Nephron (organoid): Measurements from ENCODE around the gene LZTFL1.

Experiments
- H3K27ac Mint-ChIP-seq, 3 experiments: 2 replicates each; pipeline ENCODE4 v1.8.0; 2020; ENCODE audit warnings: mixed read lengths in 3 of 3, mild to moderate bottlenecking in 2 of 3, moderate library complexity in 1 of 3
- H3K27me3 Mint-ChIP-seq: 2 replicates; pipeline ENCODE4 v1.8.0; 2021; ENCODE audit warnings: low read depth, mild to moderate bottlenecking, moderate library complexity, mixed read lengths
- H3K36me3 Mint-ChIP-seq: 2 replicates; pipeline ENCODE4 v1.8.0; 2020; ENCODE audit warnings: low read depth, mixed read lengths
- H3K4me1 Mint-ChIP-seq: 2 replicates; pipeline ENCODE4 v1.8.0; 2020; ENCODE audit warnings: mixed read lengths
- H3K4me3 Mint-ChIP-seq, 3 experiments: 2 replicates each; pipeline ENCODE4 v1.8.0; 2020; ENCODE audit warnings: mild to moderate bottlenecking in 3 of 3, mixed read lengths in 3 of 3, moderate library complexity in 2 of 3
- H3K9me3 Mint-ChIP-seq: 2 replicates; pipeline ENCODE4 v1.8.0; 2020; ENCODE audit warnings: mixed read lengths
- TF ChIP-seq, protein P1 (sequence below), 3 experiments: fragments of 200-600 bp; sonication (generic); IDR thresholded peaks; one replicate each; pipeline ENCODE4 v1.5.0; 2021; ENCODE audit warnings: antibody characterized with exemption in 3 of 3; ENCODE audit not compliant: unreplicated experiment in 3 of 3

LZTFL1 gene

DNA sequence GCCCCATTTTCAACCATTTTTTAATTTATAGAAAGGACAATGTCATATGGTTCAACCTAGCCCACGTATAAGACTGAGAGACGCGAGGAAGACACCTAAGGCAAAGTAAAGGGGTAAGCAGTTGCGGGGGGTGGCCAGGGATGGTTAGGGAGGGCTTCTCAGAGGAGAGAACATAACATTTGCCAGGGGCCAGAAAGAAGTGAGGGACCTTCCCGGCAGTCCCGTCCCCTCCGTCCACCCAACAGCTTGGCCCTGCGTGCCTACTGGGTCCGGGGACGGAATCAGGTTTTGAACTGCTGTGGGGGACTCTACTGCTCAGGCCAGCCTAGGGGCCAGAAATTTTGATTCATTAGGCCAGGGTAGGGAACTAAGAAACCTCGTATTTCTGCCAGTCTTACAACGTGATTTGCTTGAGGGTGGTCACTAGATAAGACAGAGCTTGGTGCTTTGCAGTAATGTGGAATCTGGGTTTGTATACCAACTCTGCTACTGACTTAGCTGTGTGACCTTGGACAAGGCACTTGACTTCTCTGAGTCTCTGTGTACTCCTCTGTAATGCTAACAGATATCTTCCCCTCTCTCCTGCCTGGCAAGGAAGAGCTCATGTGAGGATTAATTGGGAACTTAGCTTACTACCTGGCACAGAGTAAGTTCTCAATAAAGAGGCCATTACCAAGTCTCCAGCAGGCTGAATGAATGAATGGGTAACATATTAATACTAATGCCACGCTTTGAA is 44.8 kb downstream of the LZTFL1 start:
- Mint-ChIP-seq H3K4me3 (peak overlapping the region; percentile 38 to 67 (median 66)), H3K4me1 (peaks cover 5% of the 10 kb centered on the region), H3K27ac (no peak overlapping the region), H3K9me3 (no peaks in the 10 kb centered on the region), H3K27me3 (peaks cover 87% of the 10 kb centered on the region), H3K36me3 (no peaks in the 10 kb centered on the region)
- TF ChIP-seq, protein P1, sequence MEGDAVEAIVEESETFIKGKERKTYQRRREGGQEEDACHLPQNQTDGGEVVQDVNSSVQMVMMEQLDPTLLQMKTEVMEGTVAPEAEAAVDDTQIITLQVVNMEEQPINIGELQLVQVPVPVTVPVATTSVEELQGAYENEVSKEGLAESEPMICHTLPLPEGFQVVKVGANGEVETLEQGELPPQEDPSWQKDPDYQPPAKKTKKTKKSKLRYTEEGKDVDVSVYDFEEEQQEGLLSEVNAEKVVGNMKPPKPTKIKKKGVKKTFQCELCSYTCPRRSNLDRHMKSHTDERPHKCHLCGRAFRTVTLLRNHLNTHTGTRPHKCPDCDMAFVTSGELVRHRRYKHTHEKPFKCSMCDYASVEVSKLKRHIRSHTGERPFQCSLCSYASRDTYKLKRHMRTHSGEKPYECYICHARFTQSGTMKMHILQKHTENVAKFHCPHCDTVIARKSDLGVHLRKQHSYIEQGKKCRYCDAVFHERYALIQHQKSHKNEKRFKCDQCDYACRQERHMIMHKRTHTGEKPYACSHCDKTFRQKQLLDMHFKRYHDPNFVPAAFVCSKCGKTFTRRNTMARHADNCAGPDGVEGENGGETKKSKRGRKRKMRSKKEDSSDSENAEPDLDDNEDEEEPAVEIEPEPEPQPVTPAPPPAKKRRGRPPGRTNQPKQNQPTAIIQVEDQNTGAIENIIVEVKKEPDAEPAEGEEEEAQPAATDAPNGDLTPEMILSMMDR (IDR thresholded peaks at IDR 0.05; ENCODE audit: unreplicated experiment in 3 of 3), result no peak

DNA sequence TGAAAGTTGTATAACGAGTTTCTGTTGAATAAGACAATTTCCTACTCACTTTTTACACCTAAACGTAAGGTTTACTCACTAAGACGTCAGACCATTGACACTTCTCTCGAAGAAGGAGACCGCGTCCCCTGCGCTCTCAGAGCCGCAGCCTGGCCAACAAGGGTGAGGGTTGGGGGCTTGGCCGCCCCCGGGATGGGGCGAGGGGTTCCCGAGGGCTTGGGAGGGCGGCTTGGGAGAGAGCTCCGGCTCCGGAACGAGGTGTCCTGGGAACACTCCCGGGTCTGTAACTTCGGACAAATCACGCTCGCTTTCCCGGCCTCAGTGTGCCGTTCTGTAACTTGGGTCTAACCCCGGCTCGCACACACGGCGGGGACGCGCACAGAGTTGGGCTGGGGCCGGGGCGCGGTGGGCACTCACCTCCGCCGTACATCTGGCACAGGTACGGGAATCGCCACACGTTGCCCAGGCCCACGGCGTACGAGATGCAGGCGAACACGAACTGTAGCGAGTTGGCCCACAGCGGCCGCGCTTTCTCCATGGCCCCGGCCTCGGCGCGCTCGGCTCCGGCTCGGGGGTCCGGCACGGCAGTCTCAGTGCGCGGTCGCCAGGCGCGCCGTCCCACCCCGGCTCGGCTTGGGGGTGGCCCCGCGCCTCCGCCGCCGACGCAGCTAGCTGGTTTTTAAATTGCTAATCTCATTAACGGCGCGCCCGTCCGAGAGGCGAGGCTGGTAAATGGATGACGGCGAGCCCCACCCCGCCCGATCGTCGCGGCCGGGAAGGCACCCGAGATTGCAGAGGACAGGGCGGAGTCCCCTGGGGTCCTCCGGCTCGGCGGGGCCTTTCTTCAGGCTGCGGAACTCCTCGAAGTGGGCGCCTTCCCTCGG is 45.8 kb downstream of the LZTFL1 start, which contains the start of gene SLC6A20:
TSS of gene SLC6A20 (minus strand) at position 655 of the 884 bp plus-strand sequence. CDS start at position 538, 117 bp downstream.
- Mint-ChIP-seq H3K27me3 (peaks cover 93% of the 10 kb centered on the region), H3K4me3 (peak within 1 kb of the TSS; percentile 69 to 82 (median 75)), H3K9me3 (no peaks in the 10 kb centered on the region), H3K27ac (no peak within 1 kb of the TSS), H3K36me3 (no peaks in the 10 kb centered on the region), H3K4me1 (peaks cover 5% of the 10 kb centered on the region)
- TF ChIP-seq, protein P1 (IDR thresholded peaks at IDR 0.05; ENCODE audit: unreplicated experiment in 3 of 3), result no peak

DNA sequence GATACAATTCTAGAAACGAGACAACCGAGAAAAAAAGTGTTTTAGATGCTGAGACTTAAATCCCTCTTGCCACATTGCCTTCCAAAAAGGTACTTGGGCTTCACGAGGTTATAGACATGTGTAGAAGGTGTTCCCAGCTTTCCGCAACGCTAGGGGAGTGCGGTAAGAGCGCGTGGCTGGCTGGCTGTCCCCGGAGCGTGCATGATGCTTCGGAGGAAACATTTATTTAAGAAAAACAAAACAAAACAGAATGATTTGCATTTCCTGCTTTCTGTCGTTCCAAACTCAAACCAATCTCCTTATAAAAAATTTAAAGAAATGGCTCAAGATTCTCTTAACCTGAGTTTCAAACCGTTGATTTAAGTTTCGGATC is 46.4 kb downstream of the LZTFL1 start:
- peaks cover 4% of the 10 kb centered on the region for H3K36me3 Mint-ChIP-seq
- H3K9me3 Mint-ChIP-seq, result peaks cover 5% of the 10 kb centered on the region
- TF ChIP-seq, protein P1 (IDR thresholded peaks at IDR 0.05; ENCODE audit: unreplicated experiment in 3 of 3), result no peak
- H3K4me1 Mint-ChIP-seq, result peaks cover 5% of the 10 kb centered on the region
- H3K4me3 Mint-ChIP-seq, result peak overlapping the region; percentile 69 to 82 (median 75)
- no peak overlapping the region for H3K27ac Mint-ChIP-seq
- peaks cover 94% of the 10 kb centered on the region for H3K27me3 Mint-ChIP-seq

GRCh38 chr3:45794660-45795059 is 47.3 kb downstream of the LZTFL1 start:
- Mint-ChIP-seq H3K27me3 (peaks cover 97% of the 10 kb centered on the region), H3K4me3 (peak overlapping the region in 1 of 3 experiments; percentile 31), H3K36me3 (peaks cover 7% of the 10 kb centered on the region), H3K4me1 (peaks cover 5% of the 10 kb centered on the region), H3K27ac (no peak overlapping the region), H3K9me3 (peaks cover 12% of the 10 kb centered on the region)
- TF ChIP-seq, protein P1 (IDR thresholded peaks at IDR 0.05; ENCODE audit: unreplicated experiment in 3 of 3), result no peak

- Mint-ChIP-seq H3K36me3 (peaks cover 7% of the 10 kb centered on the region), H3K9me3 (peaks cover 13% of the 10 kb centered on the region), H3K27me3 (peaks cover 92% of the 10 kb centered on the region), H3K4me1 (peaks cover 5% of the 10 kb centered on the region), H3K27ac (no peak overlapping the region), H3K4me3 (peak overlapping the region in 1 of 3 experiments; percentile 55)
- TF ChIP-seq, protein P1 (IDR thresholded peaks at IDR 0.05; ENCODE audit: unreplicated experiment in 3 of 3), result no peak
Observed at GRCh38 chr3:45794177-45794560, 47.8 kb downstream of the LZTFL1 start.
